Measurements from ENCODE around the gene RXFP3. TPM values are rescaled to one million over a fixed set of nuclear protein-coding genes. Genes with fewer than 3 reads are reported as not detected.

RXFP3 gene
- total RNA-seq, 1 experiment from 2014 or later = not detected

Other genes with a start within 250 kb of the RXFP3 start
- gene ADAMTS12, start 44.4 kb upstream of the RXFP3 start, total RNA-seq (2014; rRNA removed; shearing (Covaris generic); ENCODE audit: low replicate concordance) = 8.1 and 11.8 TPM in 2 replicates
- gene SLC45A2, start 48.3 kb downstream of the RXFP3 start, total RNA-seq (2014; rRNA removed; shearing (Covaris generic); ENCODE audit: low replicate concordance) = not detected in 2 replicates
- gene AMACR, start 71.7 kb downstream of the RXFP3 start, total RNA-seq (2014; rRNA removed; shearing (Covaris generic); ENCODE audit: low replicate concordance) = 4.3 and 26.3 TPM in 2 replicates
- 1.3 and 3.3 TPM in 2 replicates for gene C1QTNF3, start 106.8 kb downstream of the RXFP3 start, total RNA-seq (2014; rRNA removed; shearing (Covaris generic); ENCODE audit: low replicate concordance)